Measurements from ENCODE around the gene STON2. TPM values are rescaled to one million over a fixed set of nuclear protein-coding genes. Genes with fewer than 3 reads are reported as not detected.

Gene STON2
- total and polyA plus RNA-seq, 9 donors: 4.8 to 28.7 (median 17.3) TPM

GRCh38 chr14:81350344-81351130 lies 49.6 kb downstream of the STON2 start:
- H3K4me3 ChIP-seq: no peak overlapping the region
- H3K36me3 ChIP-seq: no peaks in the 10 kb centered on the region
- TF ChIP-seq POLR2A (IDR thresholded peaks at IDR 0.05) (no peak), EP300 (IDR thresholded peaks at IDR 0.05) (no peak)
- TF ChIP-seq, protein P1, sequence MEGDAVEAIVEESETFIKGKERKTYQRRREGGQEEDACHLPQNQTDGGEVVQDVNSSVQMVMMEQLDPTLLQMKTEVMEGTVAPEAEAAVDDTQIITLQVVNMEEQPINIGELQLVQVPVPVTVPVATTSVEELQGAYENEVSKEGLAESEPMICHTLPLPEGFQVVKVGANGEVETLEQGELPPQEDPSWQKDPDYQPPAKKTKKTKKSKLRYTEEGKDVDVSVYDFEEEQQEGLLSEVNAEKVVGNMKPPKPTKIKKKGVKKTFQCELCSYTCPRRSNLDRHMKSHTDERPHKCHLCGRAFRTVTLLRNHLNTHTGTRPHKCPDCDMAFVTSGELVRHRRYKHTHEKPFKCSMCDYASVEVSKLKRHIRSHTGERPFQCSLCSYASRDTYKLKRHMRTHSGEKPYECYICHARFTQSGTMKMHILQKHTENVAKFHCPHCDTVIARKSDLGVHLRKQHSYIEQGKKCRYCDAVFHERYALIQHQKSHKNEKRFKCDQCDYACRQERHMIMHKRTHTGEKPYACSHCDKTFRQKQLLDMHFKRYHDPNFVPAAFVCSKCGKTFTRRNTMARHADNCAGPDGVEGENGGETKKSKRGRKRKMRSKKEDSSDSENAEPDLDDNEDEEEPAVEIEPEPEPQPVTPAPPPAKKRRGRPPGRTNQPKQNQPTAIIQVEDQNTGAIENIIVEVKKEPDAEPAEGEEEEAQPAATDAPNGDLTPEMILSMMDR (IDR thresholded peaks at IDR 0.05): no peak
- intact Hi-C loops (cut with DNase I): no loop called here
- WGBS, 3 donors: 20 to 26% (median 22%) methylated on average over 5 of the region's 5 CpGs
- H3K27me3 ChIP-seq: no peaks in the 10 kb centered on the region
- no peaks in the 10 kb centered on the region for H3K4me1 ChIP-seq (ENCODE audit: insufficient read depth)
- H3K27ac ChIP-seq: no peak overlapping the region
- no peaks in the 10 kb centered on the region for H3K9me3 ChIP-seq
- no peak for DNase-seq

- TF ChIP-seq, protein P1 (IDR thresholded peaks at IDR 0.05): no peak
- TF ChIP-seq EP300 (IDR thresholded peaks at IDR 0.05): no peak
- H3K9me3 ChIP-seq: no peaks in the 10 kb centered on the region
- intact Hi-C loops (cut with DNase I): no loop called here
- no peak overlapping the region for H3K4me3 ChIP-seq
- H3K36me3 ChIP-seq: no peaks in the 10 kb centered on the region
- no peaks in the 10 kb centered on the region for H3K27me3 ChIP-seq
- no peak overlapping the region for H3K27ac ChIP-seq
- no peaks in the 10 kb centered on the region for H3K4me1 ChIP-seq (ENCODE audit: insufficient read depth)
- 51 to 76% (median 67%) methylated on average over 2 of the region's 2 CpGs for WGBS, 3 donors
- no peak for DNase-seq
Observed at GRCh38 chr14:81348061-81348460, 52.1 kb downstream of the STON2 start.

- intact Hi-C loops (cut with DNase I): no loop called here
- no peak for DNase-seq
- Histone ChIP-seq H3K27me3 (no peaks in the 10 kb centered on the region), H3K9me3 (no peaks in the 10 kb centered on the region), H3K36me3 (no peaks in the 10 kb centered on the region), H3K27ac (no peak overlapping the region), H3K4me1 (ENCODE audit: insufficient read depth) (no peaks in the 10 kb centered on the region), H3K4me3 (no peak overlapping the region)
- 94 to 99% (median 97%) methylated on average over 2 of the region's 2 CpGs for WGBS, 3 donors
- TF ChIP-seq, protein P1 (IDR thresholded peaks at IDR 0.05): no peak
- TF ChIP-seq POLR2A (IDR thresholded peaks at IDR 0.05) (no peak), EP300 (IDR thresholded peaks at IDR 0.05) (no peak)
Observed at GRCh38 chr14:81345781-81346180, 54.3 kb downstream of the STON2 start.

- intact Hi-C loops (cut with DNase I): no loop called here
- no peak overlapping the region for H3K4me3 ChIP-seq
- H3K36me3 ChIP-seq: no peaks in the 10 kb centered on the region
- H3K4me1 ChIP-seq (ENCODE audit: insufficient read depth): no peaks in the 10 kb centered on the region
- no peaks in the 10 kb centered on the region for H3K27me3 ChIP-seq
- no peak for TF ChIP-seq POLR2A (IDR thresholded peaks at IDR 0.05)
- TF ChIP-seq, protein P1 (IDR thresholded peaks at IDR 0.05): no peak
- TF ChIP-seq EP300 (IDR thresholded peaks at IDR 0.05): no peak
- H3K27ac ChIP-seq: no peak overlapping the region
- no peaks in the 10 kb centered on the region for H3K9me3 ChIP-seq
- 93 to 96% (median 95%) methylated on average over 3 of the region's 3 CpGs for WGBS, 3 donors
- DNase-seq: no peak
Observed at GRCh38 chr14:81344481-81345160, 55.5 kb downstream of the STON2 start.

Data from ovary (tissue), 9 donors.